K562 (cell line): Measurements from ENCODE around the gene MRPL16. TPM values are rescaled to one million over a fixed set of nuclear protein-coding genes. Genes with fewer than 3 reads are reported as not detected.
A peak's percentile ranks its signal among the peaks of the same experiment; 100 is the strongest.

Source experiments
- ARHGAP35 ChIP-seq: fragments of 450-650 bp; IDR thresholded peaks from 2 replicates; pipeline ENCODE4 v1.6.1; 2018; ENCODE audit not compliant: partially characterized antibody
- BCOR ChIP-seq: fragments of 450-650 bp; IDR thresholded peaks from 2 replicates; pipeline ENCODE4 v1.6.1; 2016
- CC2D1A ChIP-seq: fragments of 450-650 bp; IDR thresholded peaks from 2 replicates; pipeline ENCODE4 v1.6.1; 2017; ENCODE audit warnings: mild to moderate bottlenecking
- CHCHD3 ChIP-seq: fragments of 250-450 bp; sonication (Bioruptor Pico); IDR thresholded peaks from 2 replicates; pipeline ENCODE4 v2.1.2; 2022; ENCODE audit warnings: mild to moderate bottlenecking
- CREBBP ChIP-seq: IDR thresholded peaks from one replicate; pipeline ENCODE4 v1.6.1; 2012; ENCODE audit warnings: low read depth, mild to moderate bottlenecking, control low read depth, inconsistent platforms, low read length
- ESRRA ChIP-seq: fragments of 450-650 bp; IDR thresholded peaks from 2 replicates; pipeline ENCODE4 v1.6.1; 2014; ENCODE audit warnings: low read depth, mild to moderate bottlenecking, moderate library complexity, borderline replicate concordance
- GTF2B ChIP-seq: IDR thresholded peaks from 2 replicates; pipeline ENCODE4 v1.6.1; 2011; ENCODE audit not compliant: insufficient read length; ENCODE audit errors: extremely low read depth
- HDAC2 ChIP-seq: fragments of 450-650 bp; IDR thresholded peaks from 2 replicates; pipeline ENCODE4 v1.6.1; 2016; ENCODE audit warnings: mild to moderate bottlenecking
- HEY1 ChIP-seq: fragments of 250-450 bp; sonication (Bioruptor Pico); IDR thresholded peaks from 2 replicates; pipeline ENCODE4 v1.5.0; 2020; ENCODE audit warnings: mild to moderate bottlenecking, moderate library complexity, borderline replicate concordance
- HMBOX1 ChIP-seq: sonication (generic); IDR thresholded peaks from 2 replicates; pipeline ENCODE4 v1.6.1; 2016
- IFI16 ChIP-seq: fragments of 250-450 bp; sonication (Bioruptor Pico); IDR thresholded peaks from 2 replicates; pipeline ENCODE4 v2.1.2; 2022; ENCODE audit warnings: mild to moderate bottlenecking, inconsistent platforms
- NCOA6 ChIP-seq: fragments of 450-650 bp; IDR thresholded peaks from 2 replicates; pipeline ENCODE4 v1.6.1; 2017; ENCODE audit warnings: mild to moderate bottlenecking
- NFE2L1 ChIP-seq: fragments of 450-650 bp; IDR thresholded peaks from 2 replicates; pipeline ENCODE4 v1.6.1; 2016; ENCODE audit warnings: missing genetic modification characterization, low read depth, mild to moderate bottlenecking, missing compliant biosample characterization, moderate library complexity, borderline replicate concordance
- PHF20 ChIP-seq: fragments of 450-650 bp; IDR thresholded peaks from 2 replicates; pipeline ENCODE4 v1.6.1; 2018; ENCODE audit not compliant: partially characterized antibody
- PPARD ChIP-seq: fragments of 250-450 bp; sonication (Bioruptor Pico); IDR thresholded peaks from 2 replicates; pipeline ENCODE4 v1.8.0; 2022; ENCODE audit warnings: inconsistent platforms, mild to moderate bottlenecking, moderate library complexity
- RHOXF2B ChIP-seq: fragments of 250-450 bp; sonication (Bioruptor Pico); conservative IDR thresholded peaks from 2 replicates; pipeline ENCODE4 v1.5.1; 2021
- SAP30 ChIP-seq: fragments of 200-600 bp; sonication (generic); IDR thresholded peaks from 2 replicates; pipeline ENCODE4 v1.6.1; 2012; ENCODE audit warnings: borderline replicate concordance, low read depth, mild to moderate bottlenecking, moderate library complexity, low read length, control low read depth, inconsistent platforms; ENCODE audit not compliant: insufficient read depth, poor library complexity, severe bottlenecking
- SNIP1 ChIP-seq: fragments of 450-650 bp; IDR thresholded peaks from 2 replicates; pipeline ENCODE4 v1.7.1; 2017; ENCODE audit warnings: low read depth, mild to moderate bottlenecking
- TEAD2 ChIP-seq: fragments of 450-650 bp; IDR thresholded peaks from 2 replicates; pipeline ENCODE4 v1.6.1; 2016; ENCODE audit warnings: missing genetic modification characterization, control low read depth, missing compliant biosample characterization
- ZBTB43 ChIP-seq: sonication (generic); formaldehyde crosslinking; IDR thresholded peaks from 2 replicates; pipeline ENCODE4 v1.8.0; 2023; ENCODE audit warnings: mild to moderate bottlenecking, missing genetic modification reagents
- ZBTB7A ChIP-seq: IDR thresholded peaks from 2 replicates; pipeline ENCODE4 v1.6.1; 2011; ENCODE audit warnings: low read depth, mild to moderate bottlenecking, low read length, moderate library complexity, borderline replicate concordance; ENCODE audit not compliant: control insufficient read depth
- ZNF263 ChIP-seq: sonication (generic); formaldehyde crosslinking; IDR thresholded peaks from 2 replicates; pipeline ENCODE4 v1.8.0; 2022; ENCODE audit warnings: mild to moderate bottlenecking, missing genetic modification reagents, borderline replicate concordance
- ZNF324 ChIP-seq: fragments of 250-450 bp; sonication (Bioruptor Pico); IDR thresholded peaks from 2 replicates; pipeline ENCODE4 v1.4.0; 2020; ENCODE audit warnings: mild to moderate bottlenecking
- ZNF354B ChIP-seq: fragments of 250-450 bp; sonication (Bioruptor Pico); IDR thresholded peaks from 2 replicates; pipeline ENCODE4 v1.4.0; 2020
- ZNF395 ChIP-seq: fragments of 200-800 bp; sonication (Bioruptor generic); IDR thresholded peaks from 2 replicates; pipeline ENCODE4 v1.6.1; 2017; ENCODE audit warnings: missing genetic modification characterization, missing compliant biosample characterization
- ZNF764 ChIP-seq: fragments of 250-450 bp; sonication (Bioruptor Pico); IDR thresholded peaks from 2 replicates; pipeline ENCODE4 v1.4.0; 2020; ENCODE audit warnings: low read depth, mild to moderate bottlenecking, moderate library complexity
- ZNF830 ChIP-seq: fragments of 250-450 bp; sonication (Bioruptor Pico); IDR thresholded peaks from 2 replicates; pipeline ENCODE4 v1.5.0; 2021; ENCODE audit warnings: mild to moderate bottlenecking
- polyA plus RNA-seq, 8 experiments: library from polyadenylated mRNA; depleted of rRNA in 4 of 8; stranded (reverse) in 5 of 8; unstranded in 3 of 8; fragments of >200 nt; fragmentation: Nextera tagmentation in 2 of 8; fragmentation: Illumina TruSeq in 1 of 8; extraction: Ambion mirVana in 2 of 8; extraction: Trizol in 1 of 8; gene quantifications; 2 replicates each; pipeline versions ENCODE4 v1.2.1 to v1.2.3, GENCODE V29; 2011 to 2014; ENCODE audit warnings: inconsistent platforms in 1 of 8, missing spikeins in 1 of 8
- total RNA-seq, 7 experiments: library from RNA; depleted of rRNA in 6 of 7; stranded (reverse); fragments of >200 nt in 6 of 7; fragmentation: Illumina TruSeq in 2 of 7; extraction: Trizol in 2 of 7; gene quantifications; 2 replicates each; pipeline versions ENCODE4 v1.2.1 to v1.2.3, GENCODE V29; 2011 to 2021; ENCODE audit warnings: low replicate concordance in 1 of 7

MRPL16 gene
- total and polyA plus RNA-seq, 9 of the 15 experiments (the other 6 are each of a cell fraction or from before 2014, with no cell fraction given), result 63.3 to 209 (median 157) TPM

- no peak for TF ChIP-seq ZBTB43 (CRISPR knock-in tag)
- no peak for TF ChIP-seq CREBBP
- TF ChIP-seq ZNF354B (CRISPR knock-in tag), result no peak
- peak; percentile 94 for TF ChIP-seq ESRRA
- no peak for TF ChIP-seq ZNF764 (CRISPR knock-in tag)
- TF ChIP-seq HEY1 (CRISPR knock-in tag), result no peak
- TF ChIP-seq RHOXF2B (CRISPR knock-in tag), result no peak
- peak; percentile 45; the same call in 1 of the 2 replicates for TF ChIP-seq HMBOX1
- no peak for TF ChIP-seq NCOA6
- peak; percentile 95 for TF ChIP-seq PHF20
- no peak for TF ChIP-seq PPARD (CRISPR knock-in tag)
- no peak for TF ChIP-seq ZBTB7A
- TF ChIP-seq IFI16, result no peak
- peak; percentile 56; the same call in 1 of the 2 replicates for TF ChIP-seq CC2D1A
- no peak for TF ChIP-seq NFE2L1 (tag)
- TF ChIP-seq ARHGAP35, result no peak
- TF ChIP-seq SAP30, result peak; percentile 70
- no peak for TF ChIP-seq TEAD2
- no peak for TF ChIP-seq GTF2B
- no peak for TF ChIP-seq CHCHD3 (CRISPR knock-in tag)
- TF ChIP-seq ZNF324, result no peak
- no peak for TF ChIP-seq SNIP1
- no peak; the same call in 1 of the 2 replicates for TF ChIP-seq ZNF395 (CRISPR knock-in tag)
- TF ChIP-seq ZNF263 (CRISPR knock-in tag), result peak; percentile 68; the same call in 1 of the 2 replicates
- peak; percentile 57; the same call in 1 of the 2 replicates for TF ChIP-seq HDAC2
- no peak for TF ChIP-seq ZNF830 (CRISPR knock-in tag)
- no peak for TF ChIP-seq BCOR
These were observed at the start of gene MRPL16 (continued) for GRCh38 chr11:59810189-59810910.
